Ishikawa (cell line): ENCODE results near the gene SDC4.

Experiments
- CEBPB ChIP-seq: IDR thresholded peaks from 2 replicates; pipeline ENCODE4 v1.6.1; 2012
- FOXM1 ChIP-seq: IDR thresholded peaks from 2 replicates; pipeline ENCODE4 v1.6.1; 2012; ENCODE audit warnings: low read depth, borderline replicate concordance
- MAX ChIP-seq: IDR thresholded peaks from 2 replicates; pipeline ENCODE4 v1.6.1; 2012
- RAD21 ChIP-seq: IDR thresholded peaks from 2 replicates; pipeline ENCODE4 v1.6.1; 2012; ENCODE audit warnings: low read depth
- USF1 ChIP-seq: IDR thresholded peaks from 2 replicates; pipeline ENCODE4 v1.6.1; 2012

- TF ChIP-seq CEBPB = no peak
- TF ChIP-seq MAX = no peak
- no peak for TF ChIP-seq RAD21
- no peak for TF ChIP-seq FOXM1
- no peak for TF ChIP-seq USF1
Measured at GRCh38 chr20:45304464-45304999, 43.7 kb downstream of the SDC4 start.
